ENCODE results near the gene RAD51AP2.

Gene RAD51AP2

DNA sequence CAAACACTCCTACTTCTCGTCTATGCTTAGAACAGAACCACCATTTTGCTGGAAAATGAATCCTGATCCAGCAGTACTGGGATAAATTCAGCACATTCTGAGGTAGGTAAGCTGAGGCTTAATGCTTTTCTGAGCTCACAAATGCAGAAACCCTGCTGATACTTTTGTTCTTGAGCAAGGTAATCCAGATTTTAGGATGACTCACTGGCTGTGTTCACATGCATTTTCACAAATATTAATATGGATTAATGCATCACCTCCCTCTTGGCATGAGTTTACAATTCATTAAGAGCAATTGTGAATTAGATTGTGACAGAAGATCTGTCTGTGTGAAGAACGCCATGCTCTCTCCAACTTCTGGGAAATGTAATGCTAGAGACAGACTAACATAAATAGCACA lies 42.2 kb downstream of the RAD51AP2 start (continued):
- TF ChIP-seq, protein P1, sequence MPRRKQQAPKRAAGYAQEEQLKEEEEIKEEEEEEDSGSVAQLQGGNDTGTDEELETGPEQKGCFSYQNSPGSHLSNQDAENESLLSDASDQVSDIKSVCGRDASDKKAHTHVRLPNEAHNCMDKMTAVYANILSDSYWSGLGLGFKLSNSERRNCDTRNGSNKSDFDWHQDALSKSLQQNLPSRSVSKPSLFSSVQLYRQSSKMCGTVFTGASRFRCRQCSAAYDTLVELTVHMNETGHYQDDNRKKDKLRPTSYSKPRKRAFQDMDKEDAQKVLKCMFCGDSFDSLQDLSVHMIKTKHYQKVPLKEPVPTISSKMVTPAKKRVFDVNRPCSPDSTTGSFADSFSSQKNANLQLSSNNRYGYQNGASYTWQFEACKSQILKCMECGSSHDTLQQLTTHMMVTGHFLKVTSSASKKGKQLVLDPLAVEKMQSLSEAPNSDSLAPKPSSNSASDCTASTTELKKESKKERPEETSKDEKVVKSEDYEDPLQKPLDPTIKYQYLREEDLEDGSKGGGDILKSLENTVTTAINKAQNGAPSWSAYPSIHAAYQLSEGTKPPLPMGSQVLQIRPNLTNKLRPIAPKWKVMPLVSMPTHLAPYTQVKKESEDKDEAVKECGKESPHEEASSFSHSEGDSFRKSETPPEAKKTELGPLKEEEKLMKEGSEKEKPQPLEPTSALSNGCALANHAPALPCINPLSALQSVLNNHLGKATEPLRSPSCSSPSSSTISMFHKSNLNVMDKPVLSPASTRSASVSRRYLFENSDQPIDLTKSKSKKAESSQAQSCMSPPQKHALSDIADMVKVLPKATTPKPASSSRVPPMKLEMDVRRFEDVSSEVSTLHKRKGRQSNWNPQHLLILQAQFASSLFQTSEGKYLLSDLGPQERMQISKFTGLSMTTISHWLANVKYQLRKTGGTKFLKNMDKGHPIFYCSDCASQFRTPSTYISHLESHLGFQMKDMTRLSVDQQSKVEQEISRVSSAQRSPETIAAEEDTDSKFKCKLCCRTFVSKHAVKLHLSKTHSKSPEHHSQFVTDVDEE (CRISPR knock-in tag; IDR thresholded peaks at IDR 0.05): no peak
- TF ChIP-seq TOX (CRISPR knock-in tag; IDR thresholded peaks at IDR 0.05; ENCODE audit: borderline replicate concordance) (no peak), CSRNP3 (CRISPR knock-in tag; IDR thresholded peaks at IDR 0.05) (no peak)

DNA sequence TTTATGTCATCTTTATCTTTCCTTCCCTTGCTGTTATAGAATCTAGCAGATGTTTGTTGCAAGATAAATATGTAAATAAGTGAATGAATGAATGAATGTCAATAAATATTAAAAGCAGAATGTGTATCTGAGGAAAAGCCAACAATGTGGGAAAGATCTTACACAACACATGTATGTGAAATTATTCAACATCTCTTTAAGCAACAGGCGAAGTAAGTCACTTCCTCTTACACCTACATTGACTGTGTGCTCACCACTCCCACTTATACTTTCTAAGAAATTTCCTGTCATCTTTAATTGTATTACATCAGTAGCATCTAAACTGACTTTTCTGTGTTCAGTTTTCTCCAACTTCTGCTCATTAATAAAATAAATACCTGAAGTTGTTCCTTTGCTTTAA lies 43.0 kb downstream of the RAD51AP2 start:
- TF ChIP-seq ISL1 (CRISPR knock-in tag; IDR thresholded peaks at IDR 0.05) (no peak), ZFP3 (CRISPR knock-in tag; IDR thresholded peaks at IDR 0.05) (no peak), RARB (CRISPR knock-in tag; IDR thresholded peaks at IDR 0.05) (no peak)
- ATAC-seq: no peak

DNA sequence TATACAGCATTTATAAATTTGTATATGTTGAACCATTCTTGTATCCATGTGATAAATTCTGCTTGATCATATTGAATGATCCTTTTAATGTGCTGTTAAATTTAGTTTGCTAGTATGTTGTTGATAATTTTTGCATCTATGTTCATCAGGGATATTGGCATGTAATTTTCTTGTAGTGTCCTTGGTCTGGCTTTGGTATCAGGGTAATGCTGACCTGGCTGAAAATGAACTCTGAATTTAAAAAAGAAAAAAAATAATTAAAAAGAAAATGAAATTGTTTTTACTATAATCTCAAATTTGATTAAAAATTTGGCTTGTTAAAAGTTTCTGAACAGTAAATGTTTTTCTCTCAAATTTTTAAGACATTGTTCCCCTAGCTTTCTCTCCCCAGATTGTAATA lies 46.3 kb downstream of the RAD51AP2 start:
- TF ChIP-seq RARB (CRISPR knock-in tag; IDR thresholded peaks at IDR 0.05): no peak
- TF ChIP-seq GLIS3 (CRISPR knock-in tag; IDR thresholded peaks at IDR 0.05): no peak
- no peak for TF ChIP-seq ESRRG (CRISPR knock-in tag; IDR thresholded peaks at IDR 0.05)
- TF ChIP-seq ISL1 (CRISPR knock-in tag; IDR thresholded peaks at IDR 0.05): no peak
- no peak for TF ChIP-seq CSRNP3 (CRISPR knock-in tag; IDR thresholded peaks at IDR 0.05)
- no peak for TF ChIP-seq ZNF70 (CRISPR knock-in tag; IDR thresholded peaks at IDR 0.05)
- TF ChIP-seq TCF4 (CRISPR knock-in tag; IDR thresholded peaks at IDR 0.05; ENCODE audit: borderline replicate concordance): no peak
- TF ChIP-seq POU6F1 (CRISPR knock-in tag; IDR thresholded peaks at IDR 0.05; ENCODE audit: borderline replicate concordance, low read depth): no peak
- no peak for TF ChIP-seq ZC3H10 (CRISPR knock-in tag; IDR thresholded peaks at IDR 0.05)
- TF ChIP-seq TOX (CRISPR knock-in tag; IDR thresholded peaks at IDR 0.05; ENCODE audit: borderline replicate concordance): no peak
- no peak for TF ChIP-seq PPARA (CRISPR knock-in tag; IDR thresholded peaks at IDR 0.05; ENCODE audit: borderline replicate concordance)
- no peak for TF ChIP-seq OSR1 (CRISPR knock-in tag; IDR thresholded peaks at IDR 0.05)
- no peak for TF ChIP-seq SNAI2 (CRISPR knock-in tag; IDR thresholded peaks at IDR 0.05)
- TF ChIP-seq PATZ1 (CRISPR knock-in tag; IDR thresholded peaks at IDR 0.05; ENCODE audit: borderline replicate concordance): no peak
- TF ChIP-seq, protein P2, sequence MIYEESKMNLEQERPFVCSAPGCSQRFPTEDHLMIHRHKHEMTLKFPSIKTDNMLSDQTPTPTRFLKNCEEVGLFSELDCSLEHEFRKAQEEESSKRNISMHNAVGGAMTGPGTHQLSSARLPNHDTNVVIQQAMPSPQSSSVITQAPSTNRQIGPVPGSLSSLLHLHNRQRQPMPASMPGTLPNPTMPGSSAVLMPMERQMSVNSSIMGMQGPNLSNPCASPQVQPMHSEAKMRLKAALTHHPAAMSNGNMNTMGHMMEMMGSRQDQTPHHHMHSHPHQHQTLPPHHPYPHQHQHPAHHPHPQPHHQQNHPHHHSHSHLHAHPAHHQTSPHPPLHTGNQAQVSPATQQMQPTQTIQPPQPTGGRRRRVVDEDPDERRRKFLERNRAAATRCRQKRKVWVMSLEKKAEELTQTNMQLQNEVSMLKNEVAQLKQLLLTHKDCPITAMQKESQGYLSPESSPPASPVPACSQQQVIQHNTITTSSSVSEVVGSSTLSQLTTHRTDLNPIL (CRISPR knock-in tag; IDR thresholded peaks at IDR 0.05; ENCODE audit: low read depth): no peak
- no peak for ATAC-seq
